NCI-H748 (cell line): ENCODE data around the gene NPHS2.

Source experiments
- DNase-seq: peaks from one replicate; lab custom pipeline; 2025; ENCODE audit not compliant: unreplicated experiment; lab: John Stamatoyannopoulos, UW

NPHS2 gene

GRCh38 chr1:179575497-179576314 is at the start of gene NPHS2:
NPHS2 (minus strand) TSS chr1:179575948; CDS start chr1:179575864, 84 bp downstream.
- peak; percentile 18 for DNase-seq

- DNase-seq = no peak
These were observed 36.6 kb upstream of the NPHS2 start for GRCh38 chr1:179612361-179612760.

- no peak for DNase-seq
These were observed 25.3 kb upstream of the NPHS2 start for GRCh38 chr1:179601093-179601492.

GRCh38 chr1:179599623-179600249 is 24.0 kb upstream of the NPHS2 start:
- DNase-seq = peak; percentile 64

GRCh38 chr1:179598631-179599030 is 22.9 kb upstream of the NPHS2 start:
- DNase-seq = no peak

- DNase-seq = peak; percentile 58
These were observed 16.1 kb upstream of the NPHS2 start, which contains the start of gene TDRD5 for GRCh38 chr1:179591592-179592580. TDRD5 (plus strand) TSS chr1:179591832; CDS start chr1:179592616, 784 bp downstream.

GRCh38 chr1:179591253-179591591 is 15.5 kb upstream of the NPHS2 start:
- no peak for DNase-seq

- no peak for DNase-seq
These were observed 14.9 kb upstream of the NPHS2 start for GRCh38 chr1:179590671-179591070.

GRCh38 chr1:179589509-179589908 is 13.8 kb upstream of the NPHS2 start:
- no peak for DNase-seq

- DNase-seq = no peak
These were observed 12.8 kb upstream of the NPHS2 start for GRCh38 chr1:179588425-179589024.

GRCh38 chr1:179587336-179587735 is 11.6 kb upstream of the NPHS2 start:
- no peak for DNase-seq

GRCh38 chr1:179586107-179586823 is 10.5 kb upstream of the NPHS2 start:
- DNase-seq = peak; percentile 79

GRCh38 chr1:179583771-179584320 is 8.1 kb upstream of the NPHS2 start:
- no peak for DNase-seq

- DNase-seq = no peak
These were observed 761 bp upstream of the NPHS2 start for GRCh38 chr1:179576509-179576908.

- no peak for DNase-seq
These were observed 17.7 kb downstream of the NPHS2 start for GRCh38 chr1:179558078-179558477.

- no peak for DNase-seq
These were observed 21.3 kb downstream of the NPHS2 start for GRCh38 chr1:179554427-179554826.

- DNase-seq = no peak
These were observed 24.7 kb downstream of the NPHS2 start for GRCh38 chr1:179550746-179551682.

- DNase-seq = no peak
These were observed 26.4 kb downstream of the NPHS2 start for GRCh38 chr1:179549368-179549700.
